MM.1S (cell line): ENCODE results near the gene ADCY9.

ENCODE experiments used
- DNase-seq: peaks from one replicate; pipeline ENCODE4 v3.0.0-alpha.2; 2015
- H2AFZ ChIP-seq: fragments of 300-600 bp; sonication (generic); 2 replicates; pipeline ENCODE4 v1.6.0; 2016; ENCODE audit warnings: antibody characterized with exemption, low read length
- H3F3A ChIP-seq: fragments of 300-600 bp; sonication (generic); 2 replicates; pipeline ENCODE4 v1.6.1; 2016; ENCODE audit warnings: mild to moderate bottlenecking, antibody characterized with exemption, low read length, moderate library complexity, mixed read lengths; ENCODE audit not compliant: insufficient read depth
- H3K27ac ChIP-seq: fragments of 300-600 bp; sonication (generic); 2 replicates; pipeline ENCODE4 v1.5.1; 2016; ENCODE audit warnings: mild to moderate bottlenecking, low read length
- H3K27me3 ChIP-seq: fragments of 300-600 bp; sonication (generic); replicated peaks from 2 replicates; pipeline ENCODE4 v1.6.0; 2016; ENCODE audit warnings: low read length; ENCODE audit not compliant: insufficient read depth
- H3K36me3 ChIP-seq: fragments of 300-600 bp; sonication (generic); replicated peaks from 2 replicates; pipeline ENCODE4 v1.6.1; 2016; ENCODE audit warnings: mild to moderate bottlenecking, low read length, mixed read lengths; ENCODE audit not compliant: insufficient read depth
- H3K4me1 ChIP-seq: fragments of 300-600 bp; sonication (generic); 2 replicates; pipeline ENCODE4 v1.6.1; 2016; ENCODE audit warnings: low read length, mixed read lengths
- H3K4me2 ChIP-seq: fragments of 300-600 bp; sonication (generic); 2 replicates; pipeline ENCODE4 v1.6.0; 2016; ENCODE audit warnings: low read depth, low read length
- H3K4me3 ChIP-seq: fragments of 300-600 bp; sonication (generic); 2 replicates; pipeline ENCODE4 v1.5.1; 2016; ENCODE audit warnings: low read length, mixed read lengths
- H3K79me2 ChIP-seq: fragments of 300-600 bp; sonication (generic); 2 replicates; pipeline ENCODE4 v1.6.1; 2016; ENCODE audit warnings: mixed run types, low read length, mixed read lengths
- H3K9ac ChIP-seq: fragments of 300-600 bp; sonication (generic); 2 replicates; pipeline ENCODE4 v1.6.1; 2016; ENCODE audit warnings: low read length, mixed read lengths
- H3K9me2 ChIP-seq: fragments of 300-600 bp; sonication (generic); replicated peaks from 2 replicates; pipeline ENCODE4 v1.6.1; 2016; ENCODE audit warnings: mild to moderate bottlenecking, low read length, mixed read lengths; ENCODE audit not compliant: insufficient read depth
- H3K9me3 ChIP-seq: fragments of 300-600 bp; sonication (generic); replicated peaks from 2 replicates; pipeline ENCODE4 v1.6.1; 2016; ENCODE audit warnings: mild to moderate bottlenecking, low read length, mixed read lengths; ENCODE audit not compliant: insufficient read depth
- H4K20me1 ChIP-seq: fragments of 300-600 bp; sonication (generic); 2 replicates; pipeline ENCODE4 v1.6.1; 2016; ENCODE audit warnings: mild to moderate bottlenecking, low read length, moderate library complexity, mixed read lengths; ENCODE audit not compliant: insufficient read depth
- EZH2 ChIP-seq: fragments of 300-600 bp; sonication (generic); optimal IDR thresholded peaks from 2 replicates; pipeline ENCODE3; 2017; ENCODE audit warnings: low read depth, mild to moderate bottlenecking, antibody characterized with exemption, low read length, mixed read lengths
- EZH2phosphoT487 ChIP-seq: fragments of 300-600 bp; sonication (generic); IDR thresholded peaks from 2 replicates; pipeline ENCODE4 v1.6.1; 2018; ENCODE audit warnings: antibody characterized with exemption, low read length
- TF ChIP-seq, protein P1 (sequence below): fragments of 300-600 bp; sonication (generic); IDR thresholded peaks from 2 replicates; pipeline ENCODE4 v1.5.1; 2016; ENCODE audit warnings: antibody characterized with exemption, low read length, mixed read lengths

Gene ADCY9

DNA sequence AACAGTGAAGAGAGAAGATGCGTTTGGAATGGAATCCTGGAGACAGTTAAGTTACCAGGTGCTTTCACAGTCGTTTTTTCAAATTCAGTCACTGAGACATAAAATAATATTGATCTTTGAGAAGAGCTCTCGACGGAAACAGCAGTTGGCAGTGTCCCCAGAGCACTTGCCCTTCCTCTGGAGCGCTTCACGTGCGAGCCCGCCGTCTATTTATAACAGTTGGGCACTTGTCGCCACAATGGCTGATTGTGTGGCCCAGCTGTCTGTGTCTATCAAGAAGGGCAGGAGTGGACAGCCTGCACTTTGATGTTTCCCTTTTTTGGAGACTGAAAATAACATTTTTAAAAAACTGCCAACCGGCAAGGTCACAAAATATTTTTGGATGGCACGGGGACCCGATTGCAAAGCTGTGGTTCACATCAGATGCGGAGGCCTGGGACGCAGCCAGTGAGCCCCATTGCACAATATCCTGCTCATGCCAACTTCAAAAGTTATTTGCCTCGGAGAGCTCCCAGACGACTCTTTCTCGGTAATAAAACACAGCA, 62.9 kb downstream of the ADCY9 start:
- H3K36me3 ChIP-seq = no peaks in the 10 kb centered on the region
- no peak overlapping the region for H2AFZ ChIP-seq
- H3K4me3 ChIP-seq = no peak overlapping the region
- no peaks in the 10 kb centered on the region for H3K9me2 ChIP-seq
- no peak for DNase-seq
- no peaks in the 10 kb centered on the region for H3K79me2 ChIP-seq
- no peaks in the 10 kb centered on the region for H4K20me1 ChIP-seq
- no peak overlapping the region for H3K4me2 ChIP-seq
- no peaks in the 10 kb centered on the region for H3K9me3 ChIP-seq
- TF ChIP-seq EZH2phosphoT487 = no peak
- TF ChIP-seq, protein P1, sequence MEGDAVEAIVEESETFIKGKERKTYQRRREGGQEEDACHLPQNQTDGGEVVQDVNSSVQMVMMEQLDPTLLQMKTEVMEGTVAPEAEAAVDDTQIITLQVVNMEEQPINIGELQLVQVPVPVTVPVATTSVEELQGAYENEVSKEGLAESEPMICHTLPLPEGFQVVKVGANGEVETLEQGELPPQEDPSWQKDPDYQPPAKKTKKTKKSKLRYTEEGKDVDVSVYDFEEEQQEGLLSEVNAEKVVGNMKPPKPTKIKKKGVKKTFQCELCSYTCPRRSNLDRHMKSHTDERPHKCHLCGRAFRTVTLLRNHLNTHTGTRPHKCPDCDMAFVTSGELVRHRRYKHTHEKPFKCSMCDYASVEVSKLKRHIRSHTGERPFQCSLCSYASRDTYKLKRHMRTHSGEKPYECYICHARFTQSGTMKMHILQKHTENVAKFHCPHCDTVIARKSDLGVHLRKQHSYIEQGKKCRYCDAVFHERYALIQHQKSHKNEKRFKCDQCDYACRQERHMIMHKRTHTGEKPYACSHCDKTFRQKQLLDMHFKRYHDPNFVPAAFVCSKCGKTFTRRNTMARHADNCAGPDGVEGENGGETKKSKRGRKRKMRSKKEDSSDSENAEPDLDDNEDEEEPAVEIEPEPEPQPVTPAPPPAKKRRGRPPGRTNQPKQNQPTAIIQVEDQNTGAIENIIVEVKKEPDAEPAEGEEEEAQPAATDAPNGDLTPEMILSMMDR = no peak
- no peak for TF ChIP-seq EZH2
- no peaks in the 10 kb centered on the region for H3F3A ChIP-seq
- H3K27ac ChIP-seq = no peak overlapping the region
- peaks cover 44% of the 10 kb centered on the region for H3K27me3 ChIP-seq
- H3K9ac ChIP-seq = no peak overlapping the region
- no peaks in the 10 kb centered on the region for H3K4me1 ChIP-seq

DNA sequence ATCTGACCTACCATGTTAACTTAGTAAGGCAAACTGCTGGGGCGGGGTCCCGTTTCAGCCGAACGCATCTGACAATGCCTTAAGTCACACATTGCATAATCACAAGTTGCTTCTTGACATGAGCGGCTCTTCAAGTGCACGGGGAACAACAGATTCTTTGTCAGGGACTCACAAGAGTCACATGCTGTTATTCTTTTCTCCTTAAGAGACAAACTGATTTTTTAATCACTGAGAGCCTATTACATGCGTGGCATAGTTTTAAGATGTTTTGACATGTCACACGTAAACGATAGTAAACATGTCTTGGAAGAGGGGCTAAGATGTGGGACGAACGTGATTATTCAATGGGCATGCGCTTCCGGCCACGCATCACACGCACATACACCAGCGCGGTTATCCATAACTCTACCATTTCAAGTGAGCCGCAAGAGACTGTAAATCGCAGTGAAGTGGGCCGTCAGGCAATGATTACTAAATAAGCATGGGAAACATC, 63.4 kb downstream of the ADCY9 start:
- H3K4me1 ChIP-seq = no peaks in the 10 kb centered on the region
- no peaks in the 10 kb centered on the region for H3K36me3 ChIP-seq
- no peak overlapping the region for H3K27ac ChIP-seq
- no peak overlapping the region for H3K9ac ChIP-seq
- peaks cover 46% of the 10 kb centered on the region for H3K27me3 ChIP-seq
- H3K79me2 ChIP-seq = no peaks in the 10 kb centered on the region
- H3K4me2 ChIP-seq = no peak overlapping the region
- TF ChIP-seq EZH2phosphoT487 (no peak), EZH2 (no peak)
- TF ChIP-seq, protein P1 = no peak
- H3K4me3 ChIP-seq = no peak overlapping the region
- H2AFZ ChIP-seq = no peak overlapping the region
- DNase-seq = no peak
- no peaks in the 10 kb centered on the region for H3K9me2 ChIP-seq
- H4K20me1 ChIP-seq = no peaks in the 10 kb centered on the region
- no peaks in the 10 kb centered on the region for H3F3A ChIP-seq
- no peaks in the 10 kb centered on the region for H3K9me3 ChIP-seq

DNA sequence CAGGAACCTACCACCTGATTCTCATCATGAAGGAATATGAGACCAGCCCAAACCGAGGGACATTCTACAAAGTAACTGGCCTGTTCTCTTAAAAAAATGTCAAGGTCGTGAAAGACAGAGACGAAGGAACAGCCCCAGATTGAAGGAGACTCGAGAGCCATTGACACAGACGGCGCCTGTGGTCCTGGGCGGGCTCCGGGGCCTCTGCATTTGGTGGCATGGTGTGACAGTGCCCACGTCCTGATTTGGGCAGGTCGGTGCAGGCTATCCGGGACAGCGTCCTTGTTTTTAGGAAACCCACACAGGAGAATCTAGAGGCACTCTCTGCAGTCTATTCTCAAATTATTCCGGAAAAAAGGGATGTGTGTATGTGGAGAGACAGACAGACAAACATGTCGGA, 64.1 kb downstream of the ADCY9 start:
- Histone ChIP-seq H3K4me1 (no peaks in the 10 kb centered on the region), H3K4me3 (no peak overlapping the region), H3K4me2 (no peak overlapping the region), H3K79me2 (no peaks in the 10 kb centered on the region), H4K20me1 (no peaks in the 10 kb centered on the region), H3K9me2 (no peaks in the 10 kb centered on the region), H3K27ac (no peak overlapping the region), H3F3A (no peaks in the 10 kb centered on the region), H3K36me3 (no peaks in the 10 kb centered on the region), H2AFZ (no peak overlapping the region), H3K27me3 (peaks cover 46% of the 10 kb centered on the region), H3K9ac (no peak overlapping the region), H3K9me3 (no peaks in the 10 kb centered on the region)
- TF ChIP-seq EZH2 (no peak), EZH2phosphoT487 (no peak)
- TF ChIP-seq, protein P1 = no peak
- DNase-seq = no peak
